HUES48 (cell line): Measurements from ENCODE around the gene RBM33.

Source experiments
- H3K27ac ChIP-seq: one replicate; pipeline ENCODE4 v1.7.0; 2013; ENCODE audit warnings: low read depth, low read length, inconsistent platforms
- H3K27me3 ChIP-seq: 2 replicates; pipeline ENCODE4 v1.6.1; 2013; ENCODE audit warnings: mild to moderate bottlenecking, low read length; ENCODE audit not compliant: control insufficient read depth, insufficient read depth
- H3K36me3 ChIP-seq: 2 replicates; pipeline ENCODE4 v1.6.1; 2013; ENCODE audit warnings: low read length; ENCODE audit not compliant: control insufficient read depth, insufficient read depth
- H3K4me1 ChIP-seq: 2 replicates; pipeline ENCODE4 v1.6.1; 2013; ENCODE audit warnings: mild to moderate bottlenecking, low read length; ENCODE audit not compliant: control insufficient read depth, insufficient read depth
- H3K4me3 ChIP-seq: 2 replicates; pipeline ENCODE4 v1.5.1; 2013; ENCODE audit warnings: mild to moderate bottlenecking, low read depth, low read length
- H3K9ac ChIP-seq: 2 replicates; pipeline ENCODE4 v1.6.1; 2013; ENCODE audit warnings: mild to moderate bottlenecking, low read depth, low read length, moderate library complexity
- H3K9me3 ChIP-seq: 2 replicates; pipeline ENCODE4 v1.6.1; 2013; ENCODE audit warnings: low read length; ENCODE audit not compliant: control insufficient read depth, insufficient read depth

The RBM33 gene

DNA sequence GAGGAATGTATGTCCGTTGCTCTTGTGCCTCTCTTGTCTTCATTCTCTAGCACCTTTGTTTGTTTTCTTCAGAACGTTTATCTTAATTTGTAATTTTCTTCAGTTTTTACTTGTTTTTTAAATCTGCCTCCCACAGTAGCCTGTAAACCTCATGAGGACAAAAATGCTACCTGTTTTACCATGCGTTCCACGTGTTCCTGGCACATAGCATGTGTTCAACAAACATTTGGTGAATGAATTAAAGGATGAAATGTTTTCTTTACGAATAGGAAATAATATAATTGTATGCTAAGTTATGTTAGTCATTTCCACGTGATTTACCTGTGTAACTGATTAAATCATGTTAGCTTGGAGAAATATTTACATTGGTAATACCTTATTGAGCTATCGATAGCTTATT, 2.2 kb downstream of the RBM33 start:
- Histone ChIP-seq H3K36me3 (peaks cover 35% of the 10 kb centered on the region), H3K27ac (no peak overlapping the region), H3K4me3 (peak overlapping the region; percentile 98)

GRCh38 chr7:155647302-155647701, 2.8 kb downstream of the RBM33 start:
- H3K27ac ChIP-seq = no peak overlapping the region
- peaks cover 29% of the 10 kb centered on the region for H3K36me3 ChIP-seq
- 0 out of 2 replicates have a peak, but pooled peaks cover 6% of the 10 kb centered on the region for H3K4me1 ChIP-seq
- no peaks in the 10 kb centered on the region for H3K9me3 ChIP-seq
- H3K9ac ChIP-seq = no peak overlapping the region
- H3K27me3 ChIP-seq = no peaks in the 10 kb centered on the region
- H3K4me3 ChIP-seq = no peak overlapping the region

More for the DNA sequence above, 2.2 kb downstream of the RBM33 start:
- H3K9me3 ChIP-seq = peaks cover 2% of the 10 kb centered on the region; the same call in 1 of the 2 replicates
- H3K9ac ChIP-seq = no peak overlapping the region
- 0 out of 2 replicates have a peak, but pooled peaks cover 6% of the 10 kb centered on the region for H3K4me1 ChIP-seq
- H3K27me3 ChIP-seq = no peaks in the 10 kb centered on the region

DNA sequence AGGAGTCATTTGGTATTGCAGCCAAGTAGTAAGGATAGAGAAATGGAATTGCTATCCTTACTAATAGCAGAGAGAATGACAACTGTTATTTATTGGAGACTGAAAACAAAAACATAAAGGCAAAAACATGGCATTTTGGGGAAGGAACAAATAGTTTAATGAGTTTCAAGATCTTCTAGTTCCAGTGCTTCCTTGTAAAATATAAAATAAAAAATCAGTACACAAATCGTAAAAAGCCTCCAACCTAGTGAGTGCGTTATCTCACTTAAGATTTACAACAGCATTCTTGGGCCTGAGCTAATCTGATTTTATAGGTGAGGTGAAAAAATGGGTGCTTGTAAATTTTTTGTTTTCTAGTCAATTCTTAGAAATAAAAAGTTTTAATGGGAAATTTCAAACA, 3.3 kb downstream of the RBM33 start:
- Histone ChIP-seq H3K4me3 (no peak overlapping the region), H3K27ac (no peak overlapping the region), H3K9me3 (no peaks in the 10 kb centered on the region), H3K36me3 (peaks cover 25% of the 10 kb centered on the region), H3K27me3 (no peaks in the 10 kb centered on the region), H3K4me1 (0 out of 2 replicates have a peak, but pooled peaks cover 6% of the 10 kb centered on the region), H3K9ac (no peak overlapping the region)

DNA sequence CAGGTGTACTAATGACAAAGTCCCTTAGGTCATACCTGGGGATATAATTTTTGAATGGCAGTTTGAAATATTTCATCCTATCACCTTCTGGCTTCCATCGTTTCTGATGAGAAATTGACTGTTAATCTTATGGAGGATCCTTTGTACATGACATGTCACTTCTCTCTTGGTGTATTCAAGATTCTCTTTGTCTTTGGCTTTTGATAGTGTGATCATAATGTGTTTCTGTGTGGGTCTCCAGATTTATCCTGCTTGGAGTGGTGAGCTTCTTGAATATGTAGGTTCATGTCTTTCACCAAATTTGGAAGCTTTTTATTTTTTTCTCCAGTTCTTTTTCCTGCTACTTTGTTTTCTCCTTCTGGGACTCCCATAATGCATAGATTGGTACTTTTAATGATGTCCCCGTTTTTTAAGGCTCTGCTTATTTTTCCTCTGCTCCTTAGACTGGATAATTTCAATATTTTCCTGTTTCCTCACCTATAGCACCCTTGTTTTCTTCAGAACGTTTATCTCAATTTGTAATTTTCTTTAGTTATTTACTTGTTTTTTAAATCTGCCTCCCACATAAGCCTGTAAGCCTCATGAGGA, 4.4 kb downstream of the RBM33 start:
- Histone ChIP-seq H3K27me3 (no peaks in the 10 kb centered on the region), H3K9me3 (no peaks in the 10 kb centered on the region), H3K4me1 (0 out of 2 replicates have a peak, but pooled peaks cover 6% of the 10 kb centered on the region), H3K36me3 (peaks cover 24% of the 10 kb centered on the region), H3K9ac (no peak overlapping the region), H3K4me3 (no peak overlapping the region), H3K27ac (no peak overlapping the region)

GRCh38 chr7:155649588-155649987, 5.1 kb downstream of the RBM33 start:
- peaks cover 24% of the 10 kb centered on the region for H3K36me3 ChIP-seq
- H3K27me3 ChIP-seq = no peaks in the 10 kb centered on the region
- no peak overlapping the region for H3K4me3 ChIP-seq
- H3K4me1 ChIP-seq = 0 out of 2 replicates have a peak, but pooled peaks cover 6% of the 10 kb centered on the region
- H3K27ac ChIP-seq = no peak overlapping the region
- no peaks in the 10 kb centered on the region for H3K9me3 ChIP-seq
- no peak overlapping the region for H3K9ac ChIP-seq

DNA sequence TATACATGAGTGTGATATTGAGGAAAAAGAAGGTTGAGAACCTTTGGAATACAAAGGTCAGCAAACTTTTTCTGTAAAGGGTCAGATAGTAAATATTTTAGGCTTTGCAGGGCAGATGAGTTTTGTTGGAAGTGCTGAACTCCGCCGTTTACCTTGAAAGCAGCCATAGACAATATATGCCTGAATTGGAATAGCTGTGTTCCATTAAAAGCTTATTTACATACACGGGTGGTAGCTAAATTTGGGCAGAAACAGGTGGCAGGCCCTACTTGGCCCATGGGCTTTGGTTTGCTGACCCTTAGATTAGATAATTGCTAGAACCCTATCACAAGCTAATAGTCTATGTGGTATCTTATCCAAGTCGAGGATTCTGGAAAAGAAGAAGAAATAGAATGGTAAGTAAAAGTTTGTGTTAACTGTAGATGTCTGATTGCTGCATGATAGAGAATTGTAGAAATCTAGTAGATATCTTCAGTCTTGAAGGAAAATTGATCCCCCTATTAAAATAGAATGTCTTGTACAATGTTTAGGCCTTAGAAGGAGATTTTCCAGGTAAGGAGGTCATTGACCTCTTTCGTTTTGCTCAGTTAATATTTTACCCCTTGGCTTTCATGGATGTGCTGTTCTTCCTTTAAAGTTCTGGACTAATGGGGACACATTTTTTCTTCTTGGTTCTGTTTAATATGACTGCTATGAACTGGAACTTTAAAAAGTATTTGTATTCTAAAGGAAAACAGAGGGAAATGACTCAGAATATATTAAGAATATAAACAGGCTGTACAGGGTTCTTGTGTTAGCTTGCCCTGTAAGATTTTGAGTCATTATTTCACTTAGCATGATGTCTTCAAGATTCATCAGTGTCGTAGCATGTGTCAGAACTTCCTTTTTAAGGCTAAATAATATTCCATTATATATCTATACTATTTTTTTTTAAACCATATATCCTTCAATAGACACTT, 8.0 kb downstream of the RBM33 start:
- Histone ChIP-seq H3K4me1 (no peaks in the 10 kb centered on the region), H3K9ac (no peak overlapping the region), H3K36me3 (0 out of 2 replicates have a peak, but pooled peaks cover 10% of the 10 kb centered on the region), H3K27ac (no peak overlapping the region), H3K4me3 (no peak overlapping the region), H3K27me3 (no peaks in the 10 kb centered on the region), H3K9me3 (no peaks in the 10 kb centered on the region)

DNA sequence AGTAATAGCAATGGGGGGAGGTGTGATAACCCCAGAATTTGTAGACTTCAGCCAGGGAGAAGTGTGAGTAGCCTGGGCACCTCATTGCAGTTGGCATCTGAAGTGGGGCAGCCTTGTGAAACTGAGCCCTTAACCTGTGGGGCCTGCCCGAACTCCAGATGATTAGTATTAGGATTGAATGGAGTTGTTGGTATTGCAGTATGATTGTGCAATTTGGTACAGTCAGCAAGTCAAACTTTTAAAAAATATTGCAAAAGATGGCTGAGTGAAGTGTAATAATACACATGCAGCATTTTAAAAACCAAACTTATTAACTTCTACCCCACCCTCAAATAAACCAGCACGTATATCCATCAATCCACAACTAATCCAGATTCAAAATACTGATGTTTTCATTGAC, 9.3 kb downstream of the RBM33 start:
- Histone ChIP-seq H3K4me3 (no peak overlapping the region), H3K36me3 (no peaks in the 10 kb centered on the region), H3K27me3 (no peaks in the 10 kb centered on the region), H3K9ac (no peak overlapping the region), H3K27ac (no peak overlapping the region), H3K9me3 (no peaks in the 10 kb centered on the region), H3K4me1 (no peaks in the 10 kb centered on the region)

- no peaks in the 10 kb centered on the region for H3K9me3 ChIP-seq
- 0 out of 2 replicates have a peak, but pooled peaks cover 3% of the 10 kb centered on the region for H3K4me1 ChIP-seq
- H3K27ac ChIP-seq = no peak overlapping the region
- no peak overlapping the region for H3K4me3 ChIP-seq
- no peaks in the 10 kb centered on the region for H3K27me3 ChIP-seq
- H3K9ac ChIP-seq = no peak overlapping the region
- no peaks in the 10 kb centered on the region for H3K36me3 ChIP-seq
Observed at GRCh38 chr7:155656891-155657290, 12.4 kb downstream of the RBM33 start.

GRCh38 chr7:155660059-155660757, 15.7 kb downstream of the RBM33 start:
- peaks cover 3% of the 10 kb centered on the region; the same call in 1 of the 2 replicates for H3K36me3 ChIP-seq
- no peak overlapping the region for H3K27ac ChIP-seq
- peaks cover 10% of the 10 kb centered on the region; the same call in 1 of the 2 replicates for H3K4me1 ChIP-seq
- H3K9me3 ChIP-seq = no peaks in the 10 kb centered on the region
- no peak overlapping the region for H3K9ac ChIP-seq
- no peak overlapping the region for H3K4me3 ChIP-seq
- H3K27me3 ChIP-seq = no peaks in the 10 kb centered on the region

- Histone ChIP-seq H3K4me1 (peaks cover 10% of the 10 kb centered on the region; the same call in 1 of the 2 replicates), H3K36me3 (peaks cover 8% of the 10 kb centered on the region; the same call in 1 of the 2 replicates), H3K9me3 (no peaks in the 10 kb centered on the region), H3K4me3 (no peak overlapping the region), H3K9ac (no peak overlapping the region), H3K27ac (no peak overlapping the region), H3K27me3 (no peaks in the 10 kb centered on the region)
Observed at GRCh38 chr7:155660758-155661093, 16.3 kb downstream of the RBM33 start.
